GM18861 (cell line): ENCODE data around the gene CADPS2.

ENCODE experiments used
- ATAC-seq: cut with Tn5 transposase; IDR thresholded peaks from one replicate; pipeline ENCODE4 v1.9.1; 2021; ENCODE audit not compliant: unreplicated experiment

The CADPS2 gene

DNA sequence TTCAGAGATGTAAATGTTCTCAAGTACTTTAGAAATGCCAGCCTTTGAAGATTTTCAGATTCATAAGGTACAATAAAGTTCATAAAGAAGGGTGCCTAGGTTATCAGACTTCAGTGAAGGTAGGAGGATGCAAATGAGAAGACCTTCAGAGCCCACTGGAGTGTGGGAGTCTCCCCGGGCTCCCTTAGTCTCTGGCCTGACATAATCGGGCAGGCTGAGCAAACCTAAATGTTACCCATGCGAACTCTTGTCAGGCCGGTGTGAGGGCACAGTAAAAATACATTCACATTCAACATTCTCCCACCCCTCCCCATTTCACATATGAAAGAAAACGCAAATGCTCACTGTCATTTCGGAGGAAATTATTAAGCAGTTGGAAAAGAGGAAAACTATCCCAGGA is 479.1 kb downstream of the CADPS2 start:
- ATAC-seq: no peak

DNA sequence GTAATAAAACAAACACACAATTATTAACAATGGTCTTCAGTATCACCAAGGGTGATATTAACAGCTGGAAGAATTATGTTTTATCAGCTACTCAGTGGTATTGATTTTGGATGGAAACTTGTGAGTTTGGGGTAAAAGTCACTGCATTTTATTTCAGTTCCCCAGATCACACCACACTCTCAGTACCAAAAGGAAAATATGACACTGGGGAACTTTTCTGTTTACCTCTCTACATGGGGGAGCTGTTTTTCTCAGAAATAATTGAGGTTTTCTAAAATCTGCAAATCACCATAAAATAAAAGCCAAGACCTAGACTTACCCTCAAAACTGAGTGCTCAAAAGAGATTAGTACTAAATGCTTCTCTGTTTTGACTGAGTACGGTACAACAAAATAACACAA is 483.1 kb downstream of the CADPS2 start:
- ATAC-seq: no peak

DNA sequence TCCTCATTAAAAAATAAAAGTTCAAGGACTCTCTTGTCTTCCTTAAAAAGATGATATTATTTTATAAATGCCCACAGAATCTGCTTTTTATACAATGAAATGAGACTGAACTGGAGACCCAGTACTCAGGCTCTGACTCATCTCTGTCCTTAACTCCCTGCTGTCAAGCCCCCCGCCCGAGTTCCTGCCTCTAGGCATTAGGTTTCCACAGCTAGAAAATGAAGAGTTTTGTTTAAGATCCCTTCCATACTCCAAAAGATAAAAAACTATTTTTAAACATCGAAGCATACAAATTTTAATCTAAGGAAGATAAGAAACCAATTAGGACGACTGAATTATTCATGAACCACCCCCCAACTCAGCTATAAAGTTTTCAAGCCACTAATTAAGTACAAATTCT is 484.0 kb downstream of the CADPS2 start:
- ATAC-seq: no peak

DNA sequence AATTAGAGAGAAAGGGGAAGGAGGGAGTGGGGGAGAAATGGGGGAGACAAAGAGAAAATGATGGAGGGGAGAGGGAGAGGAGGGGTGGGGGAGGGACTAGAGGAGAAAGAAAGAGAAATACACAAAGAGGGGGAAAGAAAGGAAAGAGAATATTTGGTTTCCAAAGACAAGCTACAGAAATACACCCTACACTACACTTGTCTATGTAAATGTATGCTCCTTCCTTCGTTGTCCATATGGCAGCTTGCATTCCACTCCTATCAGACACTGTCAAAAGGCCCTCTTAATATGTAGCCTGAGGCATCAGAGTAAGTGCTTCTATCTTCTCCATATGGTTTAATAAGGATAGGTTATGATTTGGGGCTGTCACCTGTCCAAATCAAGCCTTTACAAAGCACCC is 488.9 kb downstream of the CADPS2 start:
- no peak for ATAC-seq

DNA sequence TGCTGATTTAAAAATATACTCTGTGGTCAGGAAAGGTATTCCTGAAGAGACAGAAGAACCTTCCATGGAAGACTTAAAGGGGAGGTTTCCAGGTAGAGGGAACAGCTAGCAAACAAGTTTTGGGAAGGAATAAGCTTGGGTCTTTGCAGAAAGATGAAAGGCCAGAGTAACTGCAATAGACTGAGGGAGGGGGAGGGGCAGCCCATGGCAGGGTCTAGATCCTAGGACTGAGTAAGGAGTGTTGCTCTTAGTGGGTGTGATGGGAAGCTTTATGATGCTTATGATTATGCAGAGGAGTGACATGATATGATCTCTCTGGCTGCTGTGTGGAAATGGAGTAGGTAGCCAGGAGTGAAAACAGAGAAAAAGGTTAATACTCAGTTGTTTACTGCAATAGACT is 491.7 kb downstream of the CADPS2 start:
- no peak for ATAC-seq

DNA sequence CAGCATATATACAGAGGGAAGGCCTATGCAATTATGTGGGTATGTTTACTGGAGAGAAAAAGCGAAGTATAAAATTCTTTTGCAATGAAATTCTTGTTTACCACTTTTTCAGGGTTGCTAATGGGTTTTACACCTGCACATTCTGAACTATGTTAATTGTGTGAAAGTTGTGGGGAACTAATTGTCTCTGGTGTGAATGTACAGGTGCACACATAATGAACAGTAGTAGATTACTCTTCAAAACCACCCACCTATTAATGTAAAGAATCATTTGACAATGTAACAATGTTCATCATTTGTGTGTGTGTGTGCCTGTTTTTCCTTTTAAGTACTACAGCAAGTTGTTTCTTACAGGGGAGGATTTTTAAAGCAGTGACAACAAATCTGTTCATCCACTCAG is 501.7 kb downstream of the CADPS2 start:
- ATAC-seq: no peak

DNA sequence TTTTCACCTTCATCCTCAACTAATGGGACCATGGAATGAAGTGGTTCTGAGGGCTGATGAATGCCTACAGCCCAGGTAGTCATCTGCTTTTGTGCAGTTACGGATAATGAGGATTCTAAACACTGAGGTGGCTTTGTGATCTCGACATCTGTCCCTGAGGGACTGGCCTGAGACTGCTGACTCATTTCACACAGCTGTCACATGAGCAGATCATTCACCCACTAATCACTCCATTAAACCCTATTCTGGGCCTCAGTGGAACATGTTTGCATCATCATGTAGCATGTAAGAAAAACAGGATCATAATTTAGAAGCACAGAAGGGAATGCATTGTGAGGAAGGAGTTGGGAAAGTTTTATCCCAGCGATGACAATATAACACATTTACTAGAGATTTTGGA is 502.3 kb downstream of the CADPS2 start:
- peak; percentile 99 for ATAC-seq

DNA sequence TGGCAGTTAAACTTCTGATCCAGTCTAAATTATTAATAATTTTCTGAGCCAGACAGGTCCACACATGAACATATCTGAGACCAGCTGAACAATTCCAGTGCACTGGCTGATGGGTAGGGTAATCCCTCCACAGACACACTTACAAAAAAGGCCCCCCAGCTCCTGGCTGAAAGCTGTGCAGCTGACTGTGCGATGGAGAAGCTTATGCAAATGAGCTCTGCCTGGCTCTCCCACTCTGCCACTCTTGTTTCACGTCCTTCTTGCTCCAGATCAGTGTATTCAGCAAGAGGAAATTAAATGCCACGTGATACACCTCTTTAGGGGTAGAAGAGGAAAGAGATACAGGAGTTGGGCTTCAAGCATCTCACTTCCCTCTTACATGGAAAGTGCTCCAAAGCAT is 505.3 kb downstream of the CADPS2 start:
- ATAC-seq: no peak

DNA sequence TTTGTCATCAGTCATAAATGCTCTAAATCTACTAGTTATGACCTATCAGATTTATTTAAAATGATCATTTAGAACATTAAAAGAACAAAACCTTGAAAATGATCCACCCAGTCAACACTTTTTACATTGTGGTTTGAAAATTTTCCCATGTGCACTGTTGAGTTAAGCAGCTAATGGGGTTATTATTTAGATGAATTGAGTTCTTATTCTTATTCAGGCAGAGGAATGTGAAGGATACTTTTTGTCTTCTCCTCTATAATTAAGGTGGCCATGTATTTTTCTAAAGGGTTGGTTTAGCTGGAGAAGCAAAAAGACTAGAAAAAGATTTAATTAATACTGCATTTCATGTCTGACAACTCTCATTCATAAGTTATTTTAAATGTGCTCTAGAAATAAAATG is 506.8 kb downstream of the CADPS2 start:
- ATAC-seq: no peak

DNA sequence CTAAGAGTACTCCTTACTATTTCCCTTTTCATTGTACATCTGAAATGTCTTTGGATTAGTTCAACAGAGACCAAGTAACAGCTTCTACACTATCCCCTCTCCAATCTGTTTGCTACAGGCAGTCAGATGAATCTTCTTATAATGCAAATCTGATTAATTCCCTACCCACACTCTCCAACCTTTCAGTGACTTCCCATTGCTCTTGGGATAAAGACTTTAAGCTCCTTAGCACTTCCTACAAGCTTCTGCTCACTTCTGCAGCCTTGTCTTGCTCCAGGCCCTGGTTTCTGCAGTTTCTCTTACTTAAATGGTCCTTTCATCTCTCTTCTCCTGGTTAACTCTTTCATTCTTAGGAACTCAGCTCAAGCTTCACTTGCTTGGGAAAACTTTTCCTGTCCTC is 516.5 kb downstream of the CADPS2 start:
- ATAC-seq: no peak

DNA sequence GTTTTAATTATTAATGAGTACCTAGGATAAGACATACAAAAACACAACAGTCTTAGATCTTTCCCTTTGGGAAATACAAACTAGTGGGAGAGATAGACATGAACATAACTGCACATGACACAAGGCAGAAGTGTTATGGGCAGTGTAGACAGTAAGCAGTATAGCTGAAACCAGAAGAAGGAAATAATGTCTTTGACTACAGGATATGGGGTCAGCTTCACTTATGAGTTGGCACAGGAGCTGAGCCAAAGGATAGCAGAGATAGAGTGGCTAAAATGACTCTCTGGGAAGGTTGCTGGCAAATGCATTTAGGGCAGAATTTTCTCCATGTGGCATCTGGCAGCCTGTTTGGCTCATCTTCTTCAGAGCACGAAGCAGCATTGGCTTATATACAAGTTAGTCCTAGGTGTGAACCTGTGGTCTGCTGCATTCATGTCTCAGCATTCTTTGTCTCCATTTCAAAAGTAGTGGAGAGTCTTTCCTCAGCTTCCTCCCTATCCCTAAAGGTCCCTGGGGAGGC is 521.4 kb downstream of the CADPS2 start:
- ATAC-seq: no peak

DNA sequence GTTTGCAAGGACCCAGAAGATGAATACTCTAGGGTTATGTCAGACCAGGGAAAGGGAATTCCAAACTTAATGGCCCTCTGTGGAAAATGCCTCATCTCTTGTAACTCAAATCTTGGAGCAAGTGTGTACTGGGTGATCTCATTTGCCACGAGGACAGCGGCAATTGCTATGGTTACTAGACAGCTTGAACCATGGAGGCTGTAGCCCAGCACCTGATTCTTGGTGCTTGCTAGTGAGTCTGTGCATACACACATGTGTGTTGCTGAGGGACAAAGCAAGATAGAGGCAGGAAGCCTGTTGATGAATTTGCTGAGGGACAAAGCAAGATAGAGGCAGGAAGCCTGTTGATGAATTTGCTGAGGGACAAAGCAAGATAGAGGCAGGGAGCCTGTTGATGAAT is 523.1 kb downstream of the CADPS2 start:
- no peak for ATAC-seq

DNA sequence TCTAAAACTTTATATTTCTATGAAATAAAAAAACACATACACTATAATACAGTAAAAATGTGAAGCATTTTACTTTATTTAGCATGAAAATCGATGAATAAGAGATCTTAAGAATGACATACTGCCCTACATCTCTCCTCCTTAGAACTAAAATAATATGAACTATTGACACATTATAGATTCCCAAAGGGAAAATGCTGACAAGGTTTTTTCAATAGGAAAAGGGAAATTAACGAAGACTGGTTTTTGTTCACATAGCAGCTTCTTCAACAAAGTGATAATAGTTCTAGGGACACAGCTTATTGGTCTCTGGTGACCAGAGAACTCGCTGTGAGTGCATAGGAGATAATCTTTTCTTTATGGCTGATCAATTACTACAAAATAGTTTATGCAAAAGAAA is 523.8 kb downstream of the CADPS2 start:
- ATAC-seq: no peak

DNA sequence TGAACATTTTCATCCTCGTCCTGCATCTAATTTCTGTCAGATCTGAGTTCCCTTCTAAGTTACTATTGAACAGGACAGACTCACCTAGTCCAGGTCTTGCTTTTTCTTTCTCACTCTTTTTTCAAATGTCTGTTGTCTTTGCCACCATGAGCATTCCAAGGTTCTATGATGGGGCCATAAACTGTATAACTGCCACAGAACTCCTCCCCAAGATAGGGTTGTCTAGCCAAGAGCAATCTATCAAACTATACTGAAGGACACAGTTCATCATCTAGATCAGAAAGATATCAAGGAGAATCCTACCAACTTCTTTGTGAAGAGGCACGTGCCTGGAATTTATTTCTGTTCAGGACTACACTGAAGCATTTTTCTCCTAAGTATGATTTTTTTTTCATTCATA is 531.6 kb downstream of the CADPS2 start:
- no peak for ATAC-seq

DNA sequence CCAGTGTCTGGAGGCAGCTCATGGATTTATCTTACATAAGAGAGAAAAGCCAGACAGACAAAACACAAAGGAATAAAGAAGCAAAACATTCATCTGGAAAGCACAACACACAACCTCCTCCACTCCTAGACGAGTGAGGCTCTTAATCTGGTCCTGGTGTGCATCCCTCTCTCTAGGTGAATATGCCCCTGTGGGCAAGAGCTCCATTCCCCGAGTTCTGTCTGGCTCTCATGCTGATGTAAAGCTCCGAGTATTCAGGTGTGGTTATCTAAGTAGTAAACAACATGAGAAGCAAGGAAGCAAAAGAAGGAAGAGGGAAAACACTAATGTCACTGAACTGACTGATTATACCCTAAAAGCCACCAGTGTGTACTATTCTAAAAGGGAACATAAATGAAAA is 533.8 kb downstream of the CADPS2 start:
- ATAC-seq: no peak

DNA sequence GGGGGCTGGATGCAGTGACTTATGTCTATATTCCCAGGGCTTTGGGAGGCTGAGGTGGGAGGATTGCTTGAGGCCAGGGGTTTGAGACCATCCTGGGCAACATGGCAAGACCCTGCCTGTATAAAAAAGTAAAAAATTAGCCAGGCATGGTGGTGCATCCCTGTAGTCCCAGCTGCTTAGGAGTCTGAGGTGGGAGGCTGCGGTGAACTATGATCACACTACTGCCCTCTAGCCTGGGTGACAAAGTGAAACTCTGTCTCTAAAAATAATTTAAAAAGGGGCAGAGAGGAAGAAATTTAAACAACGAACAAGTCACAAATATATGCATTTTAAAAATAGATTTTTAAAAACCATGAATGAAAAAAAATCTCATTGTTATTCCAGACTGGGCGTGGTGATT is 535.6 kb downstream of the CADPS2 start:
- ATAC-seq: no peak

DNA sequence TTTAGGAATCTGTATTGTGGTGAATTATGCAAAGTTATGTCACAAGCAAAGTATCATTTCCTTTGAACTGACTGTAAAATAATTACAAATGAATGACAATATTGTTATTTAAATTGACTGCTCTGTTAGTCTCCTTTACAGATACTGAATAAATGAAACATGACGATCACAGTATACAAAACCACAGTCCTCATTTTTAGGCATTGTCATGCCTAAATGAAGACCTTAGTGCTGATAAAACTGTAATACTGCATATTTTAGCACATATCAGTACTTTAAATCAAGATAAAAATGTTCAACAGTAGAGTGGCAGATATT is 542.0 kb downstream of the CADPS2 start:
- ATAC-seq: no peak

DNA sequence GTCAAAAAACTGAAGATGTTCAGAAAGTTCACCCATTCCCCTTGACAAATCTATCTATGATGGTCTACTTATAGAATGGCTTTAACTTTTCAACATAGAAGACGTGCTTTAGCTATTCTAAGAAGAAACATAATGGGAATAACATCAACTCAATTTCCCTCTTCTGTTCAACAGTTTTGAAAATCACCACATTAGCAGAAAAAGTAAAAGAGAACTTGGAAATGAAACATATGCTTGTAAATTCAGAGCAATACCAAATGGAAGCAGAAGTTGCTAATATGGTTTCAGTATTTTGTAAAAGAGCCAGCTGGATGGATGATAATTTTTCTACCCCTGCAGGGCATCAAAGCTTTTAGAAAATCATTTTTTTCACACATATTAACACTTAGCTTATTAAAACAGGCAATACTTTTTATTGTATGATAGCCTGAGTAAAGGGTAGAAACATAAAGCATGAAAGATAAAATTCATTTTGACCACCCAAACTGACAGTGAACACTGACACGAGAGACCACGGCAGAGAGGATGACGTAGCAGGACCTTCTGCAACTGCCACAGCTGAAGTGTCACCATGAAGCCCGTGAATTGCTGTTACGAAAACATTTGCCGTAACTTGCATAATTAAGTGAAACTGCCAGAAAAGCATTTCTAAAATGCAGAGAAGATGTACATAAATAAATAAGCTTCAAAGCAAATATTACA is 542.5 kb downstream of the CADPS2 start:
- no peak for ATAC-seq

DNA sequence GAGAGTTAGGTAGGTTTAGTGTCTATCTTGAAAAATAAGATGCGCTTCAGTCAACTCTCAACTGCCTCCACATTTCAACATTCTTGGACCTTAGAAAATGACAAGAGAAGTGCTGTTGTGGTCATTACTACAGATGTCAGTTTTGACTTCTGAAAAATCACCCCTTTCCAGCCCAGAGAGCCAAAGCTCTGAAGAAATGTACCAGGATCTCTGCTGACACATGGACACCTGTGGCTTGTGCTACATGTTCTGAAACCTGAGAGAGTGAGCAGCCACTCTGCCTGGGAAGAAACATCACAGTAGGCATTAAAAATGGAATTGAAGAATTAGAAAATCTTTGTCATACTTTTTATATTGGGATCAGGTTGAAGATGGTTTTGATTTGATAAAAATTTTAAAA is 545.8 kb downstream of the CADPS2 start:
- no peak for ATAC-seq

DNA sequence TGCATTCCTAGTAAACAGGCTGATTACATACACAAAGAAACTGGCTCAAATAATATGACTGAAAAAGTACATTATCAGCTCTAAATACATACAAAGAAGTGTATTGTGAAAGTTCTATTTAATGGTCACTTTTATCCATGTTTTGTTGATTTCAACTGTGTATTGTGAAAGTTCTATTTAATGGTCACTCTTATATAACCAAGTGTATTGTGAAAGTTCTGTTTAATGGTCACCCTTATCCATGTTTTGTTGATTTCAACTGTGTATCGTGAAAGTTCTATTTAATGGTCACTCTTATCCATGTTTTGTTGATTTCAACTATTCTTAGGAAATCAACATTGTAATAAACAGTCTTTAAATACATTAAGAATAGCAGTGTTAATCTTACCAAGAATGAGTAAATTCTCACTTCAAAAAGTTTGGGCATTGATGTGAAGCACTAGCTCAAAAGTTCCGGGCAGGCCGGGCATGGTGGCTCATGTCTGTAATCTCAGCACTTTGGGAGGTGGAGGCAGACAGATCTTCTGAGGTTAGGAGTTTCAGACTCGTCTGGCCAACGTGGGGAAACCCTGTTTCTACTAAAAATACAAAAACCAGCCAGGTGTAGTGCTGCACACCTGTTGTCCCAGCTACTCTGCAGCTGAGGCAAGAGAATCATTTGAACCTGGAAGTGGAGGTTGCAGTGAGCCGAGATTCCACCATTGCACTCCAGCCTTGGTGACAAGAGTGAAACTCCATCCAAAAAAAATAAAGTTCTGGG is 546.9 kb downstream of the CADPS2 start:
- no peak for ATAC-seq

DNA sequence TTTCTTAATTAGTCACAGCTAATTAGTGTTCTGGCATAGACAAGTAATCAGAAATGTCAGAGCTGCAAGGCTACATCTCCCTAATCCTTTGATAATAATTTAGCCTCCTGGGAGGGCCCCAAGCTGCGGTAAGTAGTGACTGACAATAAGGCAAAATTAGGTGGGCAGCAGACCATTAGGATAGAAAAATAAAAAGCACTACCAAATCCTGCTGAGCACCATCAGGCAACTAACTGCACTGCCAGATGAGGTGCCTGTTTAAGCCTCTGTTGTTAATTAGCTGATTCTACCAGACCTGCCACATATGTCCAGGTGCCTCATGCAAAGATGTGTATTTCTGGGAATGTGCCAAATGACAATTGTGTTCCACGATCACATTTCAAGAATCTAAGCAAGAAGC is 549.2 kb downstream of the CADPS2 start:
- ATAC-seq: no peak

DNA sequence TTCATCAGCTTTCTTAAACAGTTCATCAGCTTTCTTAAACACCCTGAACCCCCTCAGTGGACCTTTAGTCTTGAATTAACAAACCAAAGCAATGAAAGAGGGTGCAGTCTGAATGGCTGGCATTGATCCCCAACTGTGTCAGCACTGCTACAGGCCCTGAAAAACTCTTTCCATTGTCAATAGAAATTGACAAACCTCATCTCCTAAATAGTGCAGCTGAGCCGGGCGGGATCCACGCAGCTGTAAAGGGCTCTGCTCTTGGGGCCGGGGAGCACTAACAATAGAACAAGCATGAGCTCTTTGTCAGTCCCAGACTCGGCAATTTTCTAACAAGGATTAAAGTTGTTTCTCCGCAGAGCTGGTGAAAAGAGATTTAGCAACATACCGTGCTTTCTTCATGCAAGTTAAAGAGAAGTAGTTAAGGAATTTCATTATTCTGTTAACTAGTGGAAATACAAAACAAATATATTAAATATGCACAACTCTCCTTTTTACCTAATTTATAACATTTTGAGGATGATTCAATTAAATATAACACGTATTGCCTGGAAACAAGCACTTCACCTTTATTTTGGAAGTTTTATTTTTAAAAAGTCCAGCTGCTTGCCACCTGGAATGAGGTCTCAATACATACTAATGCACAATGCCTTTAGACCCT is 557.0 kb downstream of the CADPS2 start:
- no peak for ATAC-seq
